Right atrium auricular region (tissue), 2 donors: ENCODE data around the gene BDKRB1. TPM values are rescaled to one million over a fixed set of nuclear protein-coding genes. Genes with fewer than 3 reads are reported as not detected.
"Not testable (repeated sequence)": the region's sequence is repeated elsewhere in the genome, so short reads cannot be mapped to it uniquely, and the experiment has no call there.

Experiments used
- DNase-seq: peaks from one replicate; pipeline ENCODE4 v3.0.0-alpha.2; 2019; ENCODE audit warnings: low spot score
- H3K27ac ChIP-seq, 2 donors: fragments of 200-600 bp; sonication (generic); 1 replicate in 1 of 2; 2 replicates in 1 of 2; pipeline ENCODE4 v1.5.1; 2016 to 2019
- H3K27me3 ChIP-seq, 2 donors: fragments of 200-600 bp; sonication (generic); one replicate each; pipeline versions ENCODE4 v1.5.1 to v1.6.0; 2017 to 2019
- H3K36me3 ChIP-seq: fragments of 200-600 bp; sonication (generic); one replicate; pipeline ENCODE4 v1.5.1; 2016
- H3K4me1 ChIP-seq, 2 donors: fragments of 200-600 bp; sonication (generic); one replicate each; pipeline versions ENCODE4 v1.5.1 to v1.6.0; 2017 to 2019
- H3K4me3 ChIP-seq, 2 donors: fragments of 200-600 bp; sonication (generic); 1 replicate in 1 of 2; 2 replicates in 1 of 2; pipeline ENCODE4 v1.5.1; 2017 to 2019; ENCODE audit warnings: mild to moderate bottlenecking in 1 of 2, moderate library complexity in 1 of 2
- H3K9me3 ChIP-seq, 2 donors: fragments of 200-600 bp; sonication (generic); one replicate each; pipeline ENCODE4 v1.5.1; 2019
- CTCF ChIP-seq, 2 donors: fragments of 200-600 bp; sonication (generic); IDR thresholded peaks; one replicate each; pipeline ENCODE4 v1.5.1; 2019; ENCODE audit warnings: antibody characterized with exemption in 2 of 2
- total RNA-seq, 2 donors: library from RNA; depleted of rRNA; stranded (reverse); fragments of >200 nt; gene quantifications; one replicate each; pipeline ENCODE4 v1.1.0, GENCODE V29; 2016

Gene BDKRB1
- total RNA-seq, 2 donors from 2014 or later: 0.39 to 20.0 TPM

- TF ChIP-seq CTCF (IDR thresholded peaks at IDR 0.05): no peak
- Histone ChIP-seq H3K27me3 (no peaks in the 10 kb centered on the region), H3K27ac (no peak overlapping the region)
Measured at GRCh38 chr14:96242126-96242525, 13.9 kb upstream of the BDKRB1 start.

GRCh38 chr14:96243785-96244184 lies 12.2 kb upstream of the BDKRB1 start:
- no peak for DNase-seq
- no peak for TF ChIP-seq CTCF (IDR thresholded peaks at IDR 0.05)
- Histone ChIP-seq H3K4me3 (no peak overlapping the region), H3K9me3 (no peaks in the 10 kb centered on the region), H3K36me3 (no peaks in the 10 kb centered on the region), H3K27ac (no peak overlapping the region), H3K4me1 (no peaks in the 10 kb centered on the region), H3K27me3 (no peaks in the 10 kb centered on the region)

More at GRCh38 chr14:96242126-96242525, 13.9 kb upstream of the BDKRB1 start:
- Histone ChIP-seq H3K4me1 (no peaks in the 10 kb centered on the region), H3K4me3 (no peak overlapping the region), H3K36me3 (no peaks in the 10 kb centered on the region), H3K9me3 (no peaks in the 10 kb centered on the region)
- DNase-seq: no peak

GRCh38 chr14:96245074-96245473 lies 10.9 kb upstream of the BDKRB1 start:
- not testable (repeated sequence) for H3K27ac ChIP-seq, H3K4me1 ChIP-seq, DNase-seq, H3K27me3 ChIP-seq, H3K9me3 ChIP-seq, H3K4me3 ChIP-seq, H3K36me3 ChIP-seq

GRCh38 chr14:96245710-96246538 lies 10.1 kb upstream of the BDKRB1 start:
- no peak overlapping the region for H3K4me3 ChIP-seq
- DNase-seq: no peak
- no peaks in the 10 kb centered on the region for H3K4me1 ChIP-seq
- no peaks in the 10 kb centered on the region for H3K36me3 ChIP-seq
- H3K9me3 ChIP-seq: no peaks in the 10 kb centered on the region
- no peak overlapping the region for H3K27ac ChIP-seq
- no peak for TF ChIP-seq CTCF (IDR thresholded peaks at IDR 0.05)
- no peaks in the 10 kb centered on the region for H3K27me3 ChIP-seq

GRCh38 chr14:96246539-96246847 lies 9.5 kb upstream of the BDKRB1 start:
- TF ChIP-seq CTCF (IDR thresholded peaks at IDR 0.05): no peak
- H3K27me3 ChIP-seq: no peaks in the 10 kb centered on the region
- no peak overlapping the region for H3K4me3 ChIP-seq
- H3K27ac ChIP-seq: no peak overlapping the region
- H3K36me3 ChIP-seq: no peaks in the 10 kb centered on the region
- H3K9me3 ChIP-seq: no peaks in the 10 kb centered on the region
- no peaks in the 10 kb centered on the region for H3K4me1 ChIP-seq
- no peak for DNase-seq

- no peaks in the 10 kb centered on the region for H3K27me3 ChIP-seq
- H3K36me3 ChIP-seq: no peaks in the 10 kb centered on the region
- H3K27ac ChIP-seq: no peak overlapping the region
- H3K9me3 ChIP-seq: no peaks in the 10 kb centered on the region
- TF ChIP-seq CTCF (IDR thresholded peaks at IDR 0.05): no peak
- no peaks in the 10 kb centered on the region for H3K4me1 ChIP-seq
- H3K4me3 ChIP-seq: no peak overlapping the region
- no peak for DNase-seq
Measured at GRCh38 chr14:96247031-96247430, 9.0 kb upstream of the BDKRB1 start.
